ENCODE data around the gene MOXD1.

DNA sequence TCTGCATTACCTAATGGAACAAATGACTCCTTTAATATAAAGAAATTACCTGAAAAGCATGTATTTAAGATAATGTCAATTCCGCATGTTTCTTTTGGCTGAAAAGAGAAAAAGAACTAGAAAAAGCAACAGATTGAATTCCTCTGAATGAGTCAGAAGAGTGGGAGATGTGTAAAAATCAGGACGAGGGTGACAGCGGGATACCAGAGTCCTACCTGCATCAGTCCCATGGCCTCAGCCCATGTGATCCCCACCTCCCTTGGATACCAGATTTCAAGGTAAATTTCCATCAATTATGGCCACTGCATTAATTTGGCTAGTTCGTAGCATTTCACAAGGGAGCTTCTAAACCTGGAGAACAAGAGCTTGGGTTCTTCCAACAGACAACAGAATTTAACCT lies 10.0 kb upstream of the MOXD1 start:
- TF ChIP-seq, protein P1, sequence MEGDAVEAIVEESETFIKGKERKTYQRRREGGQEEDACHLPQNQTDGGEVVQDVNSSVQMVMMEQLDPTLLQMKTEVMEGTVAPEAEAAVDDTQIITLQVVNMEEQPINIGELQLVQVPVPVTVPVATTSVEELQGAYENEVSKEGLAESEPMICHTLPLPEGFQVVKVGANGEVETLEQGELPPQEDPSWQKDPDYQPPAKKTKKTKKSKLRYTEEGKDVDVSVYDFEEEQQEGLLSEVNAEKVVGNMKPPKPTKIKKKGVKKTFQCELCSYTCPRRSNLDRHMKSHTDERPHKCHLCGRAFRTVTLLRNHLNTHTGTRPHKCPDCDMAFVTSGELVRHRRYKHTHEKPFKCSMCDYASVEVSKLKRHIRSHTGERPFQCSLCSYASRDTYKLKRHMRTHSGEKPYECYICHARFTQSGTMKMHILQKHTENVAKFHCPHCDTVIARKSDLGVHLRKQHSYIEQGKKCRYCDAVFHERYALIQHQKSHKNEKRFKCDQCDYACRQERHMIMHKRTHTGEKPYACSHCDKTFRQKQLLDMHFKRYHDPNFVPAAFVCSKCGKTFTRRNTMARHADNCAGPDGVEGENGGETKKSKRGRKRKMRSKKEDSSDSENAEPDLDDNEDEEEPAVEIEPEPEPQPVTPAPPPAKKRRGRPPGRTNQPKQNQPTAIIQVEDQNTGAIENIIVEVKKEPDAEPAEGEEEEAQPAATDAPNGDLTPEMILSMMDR (optimal IDR thresholded peaks at IDR 0.05 in 1 of 3, IDR thresholded peaks at IDR 0.05 in 1 of 3, conservative IDR thresholded peaks at IDR 0.05 in 1 of 3; ENCODE audit: extremely low read depth in 1 of 3, insufficient read depth in 2 of 3, low read length in 3 of 3), result no peak
- no peak for TF ChIP-seq EZH2 (IDR thresholded peaks at IDR 0.05; ENCODE audit: low read length)

Measured in keratinocyte (primary cell).